K562 (cell line): ENCODE measurements around the gene R3HDM2. TPM values are rescaled to one million over a fixed set of nuclear protein-coding genes. Genes with fewer than 3 reads are reported as not detected.

Experiments used
- CREM ChIP-seq: IDR thresholded peaks from 2 replicates; pipeline ENCODE4 v1.6.1; 2014; ENCODE audit warnings: antibody characterized with exemption, low read depth
- E2F5 ChIP-seq: sonication (generic); formaldehyde crosslinking; IDR thresholded peaks from 2 replicates; pipeline ENCODE4 v1.8.0; 2022; ENCODE audit warnings: mild to moderate bottlenecking, missing genetic modification reagents
- E2F8 ChIP-seq: fragments of 450-650 bp; IDR thresholded peaks from 2 replicates; pipeline ENCODE4 v1.7.1; 2018; ENCODE audit warnings: mild to moderate bottlenecking, low read depth; ENCODE audit not compliant: partially characterized antibody
- ETV1 ChIP-seq: fragments of 450-650 bp; conservative IDR thresholded peaks from 2 replicates; pipeline ENCODE4 v1.6.1; 2016; ENCODE audit warnings: missing genetic modification characterization, control low read depth, low read depth, missing compliant biosample characterization
- HNRNPLL ChIP-seq: fragments of 200-400 bp; formaldehyde crosslinking; IDR thresholded peaks from 2 replicates; pipeline ENCODE4 v1.6.1; 2017; ENCODE audit warnings: low read length, low read depth, mild to moderate bottlenecking; ENCODE audit not compliant: poor library complexity, severe bottlenecking
- IRF9 ChIP-seq: fragments of 450-650 bp; IDR thresholded peaks from 2 replicates; pipeline ENCODE4 v1.6.1; 2016; ENCODE audit warnings: missing biosample characterization, missing genetic modification characterization
- NFYB ChIP-seq: IDR thresholded peaks from 2 replicates; pipeline ENCODE4 v1.6.1; 2011; ENCODE audit warnings: mild to moderate bottlenecking, moderate library complexity; ENCODE audit not compliant: insufficient read length; ENCODE audit errors: extremely low read depth
- PHB ChIP-seq: fragments of 250-450 bp; sonication (Bioruptor Pico); IDR thresholded peaks from 2 replicates; pipeline ENCODE4 v1.5.0; 2021
- POLR2H ChIP-seq: IDR thresholded peaks from 2 replicates; pipeline ENCODE4 v1.6.1; 2016; ENCODE audit warnings: missing genetic modification characterization, low read depth, mild to moderate bottlenecking, control low read depth, missing compliant biosample characterization, moderate library complexity
- PTBP1 ChIP-seq: fragments of 200-400 bp; formaldehyde crosslinking; IDR thresholded peaks from 2 replicates; pipeline ENCODE4 v1.6.1; 2017; ENCODE audit warnings: low read depth, low read length
- SFPQ ChIP-seq: fragments of 200-400 bp; formaldehyde crosslinking; IDR thresholded peaks from 2 replicates; pipeline ENCODE4 v1.6.1; 2017; ENCODE audit warnings: mild to moderate bottlenecking, low read depth, low read length, moderate library complexity
- SMARCA5 ChIP-seq: fragments of 450-650 bp; IDR thresholded peaks from 2 replicates; pipeline ENCODE4 v1.6.1; 2016
- TBL1XR1 ChIP-seq, 2 experiments: IDR thresholded peaks; 2 replicates each; pipeline ENCODE4 v1.6.1; 2012; ENCODE audit warnings: improper control_type of control experiment in 2 of 2, low read length in 2 of 2, mild to moderate bottlenecking in 1 of 2
- TSHZ1 ChIP-seq: fragments of 250-450 bp; sonication (Bioruptor Pico); IDR thresholded peaks from 2 replicates; pipeline ENCODE4 v1.4.0; 2020; ENCODE audit warnings: mild to moderate bottlenecking, moderate library complexity
- ZEB2 ChIP-seq: fragments of 450-650 bp; IDR thresholded peaks from 2 replicates; pipeline ENCODE4 v1.6.1; 2016
- ZKSCAN1 ChIP-seq: fragments of 150-350 bp; IDR thresholded peaks from 2 replicates; pipeline ENCODE4 v1.6.1; 2016; ENCODE audit warnings: low read depth, low read length
- ZNF212 ChIP-seq: fragments of 450-650 bp; formaldehyde crosslinking; IDR thresholded peaks from 2 replicates; pipeline ENCODE4 v1.4.0; 2020; ENCODE audit warnings: mild to moderate bottlenecking
- ZNF239 ChIP-seq: fragments of 250-450 bp; sonication (Bioruptor Pico); IDR thresholded peaks from 2 replicates; pipeline ENCODE4 v1.4.0; 2020; ENCODE audit warnings: mild to moderate bottlenecking
- polyA plus RNA-seq, 8 experiments: library from polyadenylated mRNA; depleted of rRNA in 4 of 8; stranded (reverse) in 5 of 8; unstranded in 3 of 8; fragments of >200 nt; fragmentation: Nextera tagmentation in 2 of 8; fragmentation: Illumina TruSeq in 1 of 8; extraction: Ambion mirVana in 2 of 8; extraction: Trizol in 1 of 8; gene quantifications; 2 replicates each; pipeline versions ENCODE4 v1.2.1 to v1.2.3, GENCODE V29; 2011 to 2014; ENCODE audit warnings: inconsistent platforms in 1 of 8, missing spikeins in 1 of 8
- total RNA-seq, 7 experiments: library from RNA; depleted of rRNA in 6 of 7; stranded (reverse); fragments of >200 nt in 6 of 7; fragmentation: Illumina TruSeq in 2 of 7; extraction: Trizol in 2 of 7; gene quantifications; 2 replicates each; pipeline versions ENCODE4 v1.2.1 to v1.2.3, GENCODE V29; 2011 to 2021; ENCODE audit warnings: low replicate concordance in 1 of 7

R3HDM2 gene
- total and polyA plus RNA-seq, 9 of the 15 experiments (the other 6 are each of a cell fraction or from before 2014, with no cell fraction given): 3.3 to 18.8 (median 9.0) TPM

GRCh38 chr12:57235017-57235727 is 195.7 kb downstream of the R3HDM2 start (continued):
- TF ChIP-seq IRF9: no peak
- TF ChIP-seq TBL1XR1 (IDR thresholded peaks at IDR 0.05; ENCODE audit: low read length in 2 of 2): no peak
- no peak for TF ChIP-seq NFYB
- TF ChIP-seq TSHZ1 (CRISPR knock-in tag): no peak
- no peak for TF ChIP-seq E2F5 (CRISPR knock-in tag)
- no peak for TF ChIP-seq PHB
- no peak for TF ChIP-seq ZNF239 (CRISPR knock-in tag)
- TF ChIP-seq ZKSCAN1: no peak
- no peak for TF ChIP-seq SFPQ
- no peak for TF ChIP-seq SMARCA5
- TF ChIP-seq CREM: peak; percentile 20; the same call in 1 of the 2 replicates
- peak; percentile 30 for TF ChIP-seq HNRNPLL
- no peak for TF ChIP-seq POLR2H (tag)
- TF ChIP-seq PTBP1: no peak
- TF ChIP-seq ZNF212 (CRISPR knock-in tag): no peak
- no peak for TF ChIP-seq ZEB2
- peak; percentile 78 for TF ChIP-seq ETV1
- no peak for TF ChIP-seq E2F8
